ENCODE measurements around the gene PRDM11.

DNA sequence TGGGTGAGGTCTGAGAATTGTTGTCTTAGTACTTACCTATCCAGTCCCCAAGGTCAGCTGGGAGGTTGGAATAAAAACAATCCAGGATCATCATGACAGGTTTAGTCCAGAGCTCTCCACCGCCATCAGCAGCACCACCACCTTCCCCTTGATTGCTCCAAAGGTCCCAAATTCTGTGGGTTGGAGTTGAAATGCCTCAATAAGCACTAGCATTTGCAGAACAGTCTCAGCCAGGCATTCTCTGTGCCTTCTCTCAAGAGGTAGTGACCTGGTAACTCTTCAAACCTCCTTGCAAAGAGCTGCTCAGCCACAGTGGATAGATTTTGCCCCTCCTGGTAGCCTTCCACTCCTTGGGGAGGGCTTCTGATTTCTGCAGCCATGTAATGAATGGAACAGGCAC is 69.6 kb downstream of the PRDM11 start:
- TF ChIP-seq CTCF (conservative IDR thresholded peaks at IDR 0.05 in 1 of 2, IDR thresholded peaks at IDR 0.05 in 1 of 2; ENCODE audit: extremely low read depth in 1 of 2, insufficient read depth in 1 of 2, low read depth in 1 of 2, low read length in 2 of 2), result no peak
- no peak for TF ChIP-seq EZH2 (IDR thresholded peaks at IDR 0.05; ENCODE audit: borderline replicate concordance, low read length)
